ENCODE data around the gene TEX52. TPM values are rescaled to one million over a fixed set of nuclear protein-coding genes. Genes with fewer than 3 reads are reported as not detected.

The TEX52 gene
- total RNA-seq, 4 donors from 2014 or later: not detected

- WGBS: 75% methylated on average over 21 of the region's 25 CpGs
- no peaks in the 10 kb centered on the region for H3K27me3 ChIP-seq
- DNase-seq (ENCODE audit: low spot score in 2 of 2): no peak
- H3K9me3 ChIP-seq: no peaks in the 10 kb centered on the region
- H3K4me1 ChIP-seq: no peaks in the 10 kb centered on the region
- H3K36me3 ChIP-seq: peaks cover 26% of the 10 kb centered on the region
- TF ChIP-seq POLR2A (IDR thresholded peaks at IDR 0.05): no peak
- peak overlapping the region; percentile 4 for H3K27ac ChIP-seq
- H3K4me3 ChIP-seq: no peak overlapping the region
These were observed 2.0 kb downstream of the TEX52 start for GRCh38 chr12:2854669-2855453.

- 27% methylated on average over 11 of the region's 11 CpGs for WGBS
- TF ChIP-seq POLR2A (IDR thresholded peaks at IDR 0.05) (no peak), POLR2AphosphoS5 (IDR thresholded peaks at IDR 0.05) (no peak), CTCF (IDR thresholded peaks at IDR 0.05) (peak; percentile 66 to 89)
These were observed 3.2 kb downstream of the TEX52 start for GRCh38 chr12:2853626-2854025.

GRCh38 chr12:2851931-2852330 is 4.9 kb downstream of the TEX52 start:
- H3K36me3 ChIP-seq: peaks cover 9% of the 10 kb centered on the region
- TF ChIP-seq CTCF (IDR thresholded peaks at IDR 0.05) (no peak), POLR2A (IDR thresholded peaks at IDR 0.05) (no peak), POLR2AphosphoS5 (IDR thresholded peaks at IDR 0.05) (no peak), EP300 (IDR thresholded peaks at IDR 0.05) (no peak)
- no peak overlapping the region for H3K4me3 ChIP-seq
- H3K9me3 ChIP-seq: no peaks in the 10 kb centered on the region
- 91% methylated on average over 3 of the region's 3 CpGs for WGBS
- H3K4me1 ChIP-seq: no peaks in the 10 kb centered on the region
- DNase-seq (ENCODE audit: low spot score in 2 of 2): no peak
- H3K27ac ChIP-seq: no peak overlapping the region
- H3K27me3 ChIP-seq: no peaks in the 10 kb centered on the region

More at GRCh38 chr12:2853626-2854025, 3.2 kb downstream of the TEX52 start:
- H3K27ac ChIP-seq: no peak overlapping the region
- DNase-seq (ENCODE audit: low spot score in 2 of 2): peak; percentile 83 to 87
- H3K4me1 ChIP-seq: no peaks in the 10 kb centered on the region
- H3K9me3 ChIP-seq: no peaks in the 10 kb centered on the region
- no peak overlapping the region for H3K4me3 ChIP-seq
- H3K36me3 ChIP-seq: peaks cover 17% of the 10 kb centered on the region
- H3K27me3 ChIP-seq: no peaks in the 10 kb centered on the region

- H3K9me3 ChIP-seq: no peaks in the 10 kb centered on the region
- H3K27me3 ChIP-seq: no peaks in the 10 kb centered on the region
- no peak for DNase-seq (ENCODE audit: low spot score in 2 of 2)
- no peak overlapping the region for H3K4me3 ChIP-seq
- H3K36me3 ChIP-seq: peaks cover 34% of the 10 kb centered on the region
- H3K4me1 ChIP-seq: peaks cover 3% of the 10 kb centered on the region
- 38% methylated on average over 6 of the region's 6 CpGs for WGBS
- no peak overlapping the region for H3K27ac ChIP-seq
- TF ChIP-seq CTCF (IDR thresholded peaks at IDR 0.05) (no peak), POLR2AphosphoS5 (IDR thresholded peaks at IDR 0.05) (no peak), EP300 (IDR thresholded peaks at IDR 0.05) (no peak), POLR2A (IDR thresholded peaks at IDR 0.05) (no peak)
These were observed 11.6 kb downstream of the TEX52 start for GRCh38 chr12:2845280-2845679.

GRCh38 chr12:2844786-2845185 is 12.1 kb downstream of the TEX52 start:
- no peak for DNase-seq (ENCODE audit: low spot score in 2 of 2)
- peaks cover 3% of the 10 kb centered on the region for H3K4me1 ChIP-seq
- no peak overlapping the region for H3K27ac ChIP-seq
- no peaks in the 10 kb centered on the region for H3K9me3 ChIP-seq
- peaks cover 31% of the 10 kb centered on the region for H3K36me3 ChIP-seq
- TF ChIP-seq POLR2AphosphoS5 (IDR thresholded peaks at IDR 0.05) (no peak), CTCF (IDR thresholded peaks at IDR 0.05) (no peak), POLR2A (IDR thresholded peaks at IDR 0.05) (no peak), EP300 (IDR thresholded peaks at IDR 0.05) (no peak)
- no peaks in the 10 kb centered on the region for H3K27me3 ChIP-seq
- H3K4me3 ChIP-seq: no peak overlapping the region
- WGBS: 85% methylated on average over 9 of the region's 9 CpGs

All from suprapubic skin (tissue), 4 donors.